A204.1 (cell line): ENCODE measurements around the gene TMOD1.

Experiments used
- FAIRE-seq: peaks from 2 replicates; lab custom pipeline; 2012; peaks lifted over from hg19 to GRCh38; lab: Jason Lieb, UNC

TMOD1 gene

DNA sequence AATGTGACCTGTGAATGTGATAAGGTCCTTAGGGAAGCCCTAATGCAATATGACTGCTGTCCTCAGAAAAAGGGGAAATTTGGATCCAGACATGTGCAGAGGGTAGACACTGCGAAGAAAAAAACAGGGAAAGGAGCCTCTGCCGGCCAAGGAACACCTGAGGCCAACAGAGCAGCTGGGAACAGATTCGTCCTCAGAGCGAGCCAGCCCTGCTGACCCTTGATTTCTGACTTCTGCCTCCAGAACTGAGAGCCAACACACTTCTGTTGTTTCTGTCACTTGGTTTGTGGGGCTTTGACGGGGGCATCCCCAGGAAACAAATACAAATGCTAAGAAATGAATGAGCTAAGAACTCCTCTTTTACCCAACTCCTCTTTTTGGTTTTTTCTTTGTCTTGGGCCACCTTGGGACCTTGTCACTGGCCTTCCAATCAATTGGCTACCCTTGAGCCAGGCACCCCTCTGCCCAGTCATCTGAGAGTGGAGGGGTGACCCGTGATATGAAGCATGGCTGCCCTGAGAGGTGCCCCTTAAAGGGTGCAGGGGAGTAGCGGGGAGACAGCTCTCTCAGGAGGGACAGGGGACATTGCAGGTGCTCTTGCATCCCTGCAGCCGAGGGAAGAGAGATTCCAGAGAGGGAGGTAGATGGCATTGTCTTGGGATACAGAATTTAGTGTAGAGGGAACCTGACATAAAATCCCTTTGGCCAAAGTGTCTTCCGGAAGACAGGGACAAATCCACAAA, 16.9 kb downstream of the TMOD1 start:
- no peak for FAIRE-seq

DNA sequence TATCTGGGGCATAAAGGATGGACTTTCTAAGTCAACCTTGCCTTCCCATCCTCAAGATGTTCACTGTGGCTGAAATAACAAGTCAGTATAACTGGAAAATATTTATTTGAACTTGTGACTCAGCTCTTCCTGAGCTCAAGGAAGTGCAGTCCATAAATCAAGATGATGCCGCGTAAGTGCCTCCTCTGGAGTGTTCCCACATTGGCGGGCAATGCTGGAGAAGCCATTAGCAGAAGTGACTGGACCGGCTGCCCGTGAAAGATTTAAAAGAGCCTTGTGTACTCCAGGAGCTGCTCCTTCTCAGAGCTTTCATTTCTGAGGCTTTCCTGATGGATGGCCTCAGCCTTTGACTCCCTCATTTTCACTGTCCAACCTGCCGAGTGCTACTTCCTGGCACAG, 17.4 kb downstream of the TMOD1 start:
- no peak for FAIRE-seq

DNA sequence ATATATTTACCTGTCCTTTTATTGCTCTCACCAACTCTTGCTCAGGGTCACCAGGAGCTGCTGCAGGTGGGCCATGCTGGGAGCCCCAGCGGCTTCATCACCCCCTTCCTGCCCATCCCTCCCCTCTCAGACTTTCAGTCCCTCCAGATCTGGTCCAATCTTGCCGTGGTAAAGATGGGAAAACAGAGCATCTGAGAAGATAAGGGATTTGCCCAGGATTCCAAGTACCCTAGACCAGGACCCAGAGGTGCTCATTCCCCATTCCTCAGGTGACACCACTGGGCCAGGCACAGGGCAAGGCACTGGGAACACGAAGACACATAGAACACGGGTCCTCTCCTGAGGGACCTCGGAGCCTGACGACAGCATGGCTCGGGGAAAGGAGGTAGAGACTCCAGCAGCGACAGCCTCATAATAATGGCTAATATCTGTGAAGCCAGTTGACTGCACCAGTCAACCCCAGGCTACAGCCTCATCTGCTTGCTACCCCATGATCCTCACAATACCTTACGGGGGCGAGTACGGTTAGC, 18.0 kb downstream of the TMOD1 start:
- FAIRE-seq, result no peak

DNA sequence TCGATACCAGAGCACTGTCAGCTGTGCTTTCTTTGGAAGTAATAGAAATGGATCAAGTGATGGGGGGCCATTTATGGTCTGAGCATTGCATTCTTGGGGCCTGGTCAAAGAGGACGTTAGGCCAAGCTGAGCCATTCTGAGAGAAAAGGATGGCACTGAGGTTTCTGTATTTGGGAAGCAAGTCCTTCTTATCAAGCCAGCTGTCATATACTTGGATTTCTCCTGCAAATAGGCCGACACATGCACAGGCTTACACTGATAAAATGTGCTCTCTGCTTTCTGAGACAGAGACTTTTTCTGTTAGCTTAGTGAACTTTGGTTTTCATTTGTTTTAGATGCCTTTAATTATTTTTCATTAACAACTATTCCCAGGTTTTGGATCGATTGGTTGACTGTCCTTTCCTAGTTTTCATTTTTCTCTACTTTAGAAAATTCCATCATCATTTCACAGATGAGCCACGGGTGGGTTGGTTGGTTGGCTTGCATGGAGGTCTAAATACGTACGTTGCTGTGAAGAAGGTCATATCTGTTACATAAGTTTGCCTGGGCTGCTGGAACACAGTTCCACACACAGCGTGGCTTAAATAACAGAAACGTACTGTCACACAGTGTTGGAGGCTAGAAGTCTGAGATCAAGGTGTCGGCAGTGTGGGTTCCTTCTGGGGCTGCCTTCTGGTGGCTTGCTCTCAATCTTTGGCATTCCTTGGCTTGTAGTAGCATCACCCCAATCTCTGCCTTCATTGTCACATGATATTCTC, 20.3 kb downstream of the TMOD1 start:
- no peak for FAIRE-seq

DNA sequence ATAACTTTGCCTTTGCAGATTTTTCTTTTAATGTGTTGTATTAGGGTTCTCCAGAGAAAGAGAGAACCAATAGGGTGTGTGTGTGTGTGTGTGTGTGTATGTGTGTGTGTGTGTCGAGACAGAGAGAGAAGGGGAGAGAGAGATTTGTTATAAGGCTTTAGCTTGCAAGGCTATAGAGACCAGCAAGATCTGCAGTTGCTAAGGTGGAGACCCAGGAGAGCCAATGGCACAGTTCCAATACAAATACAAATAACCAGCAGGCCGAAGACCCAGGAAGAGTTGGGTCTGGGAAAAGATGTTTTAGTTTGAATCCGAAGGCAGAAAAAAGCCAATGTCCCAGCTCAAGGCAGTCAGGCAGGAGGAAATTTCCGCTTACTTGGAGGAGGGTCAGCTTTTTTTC, 23.0 kb downstream of the TMOD1 start:
- no peak for FAIRE-seq

DNA sequence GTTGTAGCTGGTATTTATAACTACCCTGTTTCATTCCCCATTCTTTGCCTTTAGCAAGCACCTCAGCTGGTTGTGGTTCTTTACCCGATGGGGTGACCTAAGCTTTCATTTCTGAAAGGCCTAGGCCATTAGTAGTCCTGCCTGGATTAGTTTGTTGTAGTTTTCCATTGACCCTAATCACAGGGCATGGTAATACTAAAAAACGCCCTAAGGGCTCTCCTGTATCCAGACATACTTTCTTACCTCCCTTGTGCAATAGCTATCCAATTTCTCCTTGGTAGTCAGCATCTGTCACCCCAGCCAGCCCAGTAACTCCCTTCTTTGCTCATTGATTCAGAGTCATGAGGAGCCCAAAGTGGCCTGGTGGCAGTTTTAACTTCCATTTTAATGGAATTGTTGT, 24.0 kb downstream of the TMOD1 start:
- FAIRE-seq, result no peak

DNA sequence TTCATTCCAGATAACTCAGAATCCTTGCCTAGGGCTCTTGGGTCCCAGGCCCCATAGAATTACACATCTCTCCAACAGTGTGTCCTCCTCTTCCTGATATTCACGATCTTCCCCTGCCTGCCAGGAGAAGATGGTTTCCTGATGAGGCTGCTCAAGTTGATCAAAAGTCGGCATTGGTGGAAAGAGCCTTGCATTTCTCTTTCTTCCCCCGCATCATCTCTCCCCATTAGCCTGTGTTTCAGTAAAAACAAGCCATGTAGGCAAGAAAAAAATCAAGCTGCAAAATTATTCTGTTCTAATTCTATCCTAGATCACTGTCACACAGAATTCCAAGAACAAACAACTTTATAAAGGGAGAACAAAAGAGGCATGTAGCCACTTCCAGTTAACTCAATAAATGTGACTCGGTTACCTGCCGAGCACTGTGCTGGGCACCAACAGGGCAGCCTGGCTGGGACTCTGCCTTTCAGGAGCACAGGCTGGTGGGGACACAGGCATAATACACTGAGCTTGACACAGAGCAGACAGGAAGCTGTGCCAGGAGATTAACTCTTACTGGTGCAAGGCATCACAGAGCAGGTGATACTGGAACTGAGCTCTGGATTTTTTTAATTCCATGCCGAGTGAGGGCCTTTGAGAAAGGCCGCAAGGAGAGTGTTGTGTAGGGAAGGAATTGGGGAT, 25.6 kb downstream of the TMOD1 start:
- no peak for FAIRE-seq

DNA sequence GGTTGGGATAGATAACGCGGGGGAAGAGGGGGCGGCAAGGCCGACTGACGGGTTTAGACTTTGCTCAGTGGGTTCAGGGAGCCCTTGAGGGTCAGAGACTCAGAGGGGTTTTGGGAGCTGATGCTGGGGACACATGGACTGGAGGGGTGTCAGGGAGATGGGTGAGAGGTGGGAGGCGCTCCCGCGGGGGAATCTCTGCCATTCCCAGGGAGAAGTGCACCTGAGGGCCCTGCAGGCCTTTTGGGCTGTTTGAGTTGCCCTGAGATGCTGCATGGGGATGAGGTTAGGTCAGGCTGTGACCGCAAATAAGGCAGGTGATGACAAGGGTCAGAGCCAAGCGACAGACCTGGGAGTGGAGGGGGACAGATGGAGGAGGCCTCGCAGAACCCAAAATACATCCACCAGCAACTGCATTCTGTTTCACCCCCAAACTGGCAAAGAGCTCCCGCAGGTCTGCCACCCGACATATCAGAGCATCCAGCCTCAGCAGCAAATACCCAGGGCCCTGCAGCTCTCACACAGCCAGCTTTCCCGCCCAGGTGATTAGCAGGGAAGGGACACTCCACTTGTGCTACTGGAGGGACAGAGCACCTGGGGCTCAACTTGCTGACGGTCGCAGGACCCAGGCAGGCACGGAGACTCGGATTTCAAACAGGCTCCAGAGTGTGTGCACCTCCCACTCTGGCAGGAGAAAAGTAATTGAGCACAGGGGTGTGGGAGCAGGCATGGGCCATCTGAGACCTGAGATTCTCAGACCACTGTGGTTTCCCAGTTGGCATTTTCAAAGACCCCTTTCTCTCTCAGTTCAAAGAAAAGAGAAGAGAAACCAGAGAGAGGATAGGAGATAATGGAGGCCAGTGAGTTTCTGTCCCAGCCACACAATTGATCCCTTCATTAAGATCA, 26.4 kb downstream of the TMOD1 start:
- no peak for FAIRE-seq

DNA sequence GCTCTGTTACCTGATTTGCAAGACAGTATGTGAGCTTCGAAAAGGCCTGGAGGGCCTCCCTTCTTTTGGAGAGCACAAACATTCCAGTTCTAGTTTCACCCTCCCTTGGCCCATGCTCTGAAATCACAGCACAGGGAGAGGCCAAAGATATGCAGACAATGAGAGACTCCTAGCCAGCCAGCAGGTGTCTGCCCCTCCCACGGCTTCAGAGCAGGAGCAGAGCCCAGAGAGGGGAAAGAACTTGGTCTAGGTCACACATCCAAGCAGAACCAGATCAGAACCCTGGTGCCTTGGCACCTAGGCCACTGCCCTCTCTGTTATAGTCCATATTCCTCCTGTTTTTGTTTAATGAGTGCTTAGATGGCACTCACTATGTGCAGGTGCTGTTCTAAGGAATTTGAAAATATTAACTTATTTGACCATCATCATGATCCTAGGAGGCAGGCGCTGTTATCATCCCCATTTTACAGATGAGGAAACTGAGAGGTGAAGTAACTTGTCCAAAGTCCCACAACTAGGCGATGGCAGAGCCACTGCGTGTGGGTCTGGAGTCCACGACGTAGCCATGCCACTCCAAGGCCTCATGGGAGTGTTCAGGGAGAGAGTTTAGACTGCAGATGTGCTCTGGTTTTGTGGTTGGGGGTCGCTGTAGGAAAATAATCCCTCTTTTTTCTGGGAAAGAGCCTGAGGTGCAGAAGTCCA, 27.2 kb downstream of the TMOD1 start:
- FAIRE-seq, result no peak

DNA sequence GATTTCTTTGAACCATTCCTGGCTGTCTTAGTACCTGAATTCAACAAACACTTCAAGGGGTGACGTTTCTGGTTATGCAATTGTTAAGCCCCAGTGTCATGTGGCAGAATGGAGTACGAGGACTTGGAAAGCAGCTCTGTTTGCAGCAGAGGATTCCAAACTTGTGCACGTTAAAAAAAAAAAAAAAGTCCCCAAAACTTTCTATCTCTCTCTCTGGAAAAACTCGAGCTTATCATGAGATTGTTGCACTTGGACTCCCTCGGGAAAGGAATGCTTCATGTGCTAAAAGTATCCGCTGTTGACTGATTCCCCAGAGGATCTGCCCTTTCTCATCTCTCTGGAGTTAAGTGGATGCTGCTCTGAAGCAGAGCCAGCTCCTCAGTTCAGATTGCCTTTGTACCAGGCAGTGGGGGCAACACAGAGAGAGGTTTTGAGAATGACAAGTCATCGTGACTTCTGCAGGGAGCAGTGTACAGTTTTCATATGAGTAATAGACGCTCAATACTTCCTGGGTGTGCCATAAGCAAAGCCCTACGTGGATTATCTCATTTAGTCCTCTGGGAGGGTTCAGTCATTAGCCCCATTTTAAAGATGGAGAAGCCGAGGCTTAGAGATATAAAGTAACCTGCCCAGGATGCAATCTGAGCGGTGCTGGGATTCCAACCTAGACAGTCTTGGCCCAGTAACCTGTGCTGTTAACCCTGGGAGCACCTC, 28.1 kb downstream of the TMOD1 start:
- no peak for FAIRE-seq

DNA sequence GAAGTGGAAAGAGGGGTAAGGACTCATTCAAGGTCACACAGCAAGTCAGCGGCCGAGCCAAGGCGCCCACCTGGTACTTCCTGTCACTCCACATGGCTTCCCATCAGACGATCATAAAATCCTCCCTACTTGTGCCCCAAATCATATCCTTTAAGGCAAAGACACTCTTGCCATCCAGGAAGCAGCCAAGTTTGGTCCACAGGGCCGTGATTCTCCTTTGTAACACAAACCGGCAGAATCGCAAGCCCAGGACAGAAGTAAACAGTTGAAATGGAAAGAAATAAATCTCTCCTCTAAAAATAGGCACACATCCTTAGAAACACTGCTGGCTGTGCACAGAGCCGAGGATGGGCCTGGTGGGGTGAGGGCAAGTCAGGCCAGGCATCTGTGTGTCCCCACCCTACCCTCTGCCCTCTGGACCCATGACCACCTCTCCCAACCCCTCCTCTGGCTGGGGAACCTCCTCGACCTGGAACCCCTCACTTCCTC, 30.5 kb downstream of the TMOD1 start:
- no peak for FAIRE-seq

DNA sequence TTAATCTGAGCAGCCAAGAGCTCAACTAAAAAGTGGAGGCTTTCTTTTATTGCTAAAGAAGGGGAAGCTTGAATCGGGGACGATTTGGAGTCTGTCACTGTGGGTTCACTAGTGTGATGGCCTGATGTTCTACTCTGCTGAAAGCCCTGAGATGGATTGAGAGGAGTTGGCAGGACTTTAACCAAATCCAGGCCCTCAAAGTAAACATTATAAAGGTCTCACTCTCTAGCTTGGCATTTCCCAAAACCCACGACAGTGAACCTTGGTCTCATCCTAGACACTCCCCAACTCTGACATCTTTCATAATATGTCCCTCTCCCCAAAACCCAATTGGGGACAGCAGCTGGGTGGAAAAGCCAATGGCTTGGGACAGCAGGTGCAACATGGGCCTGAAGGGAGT, 32.7 kb downstream of the TMOD1 start:
- no peak for FAIRE-seq

DNA sequence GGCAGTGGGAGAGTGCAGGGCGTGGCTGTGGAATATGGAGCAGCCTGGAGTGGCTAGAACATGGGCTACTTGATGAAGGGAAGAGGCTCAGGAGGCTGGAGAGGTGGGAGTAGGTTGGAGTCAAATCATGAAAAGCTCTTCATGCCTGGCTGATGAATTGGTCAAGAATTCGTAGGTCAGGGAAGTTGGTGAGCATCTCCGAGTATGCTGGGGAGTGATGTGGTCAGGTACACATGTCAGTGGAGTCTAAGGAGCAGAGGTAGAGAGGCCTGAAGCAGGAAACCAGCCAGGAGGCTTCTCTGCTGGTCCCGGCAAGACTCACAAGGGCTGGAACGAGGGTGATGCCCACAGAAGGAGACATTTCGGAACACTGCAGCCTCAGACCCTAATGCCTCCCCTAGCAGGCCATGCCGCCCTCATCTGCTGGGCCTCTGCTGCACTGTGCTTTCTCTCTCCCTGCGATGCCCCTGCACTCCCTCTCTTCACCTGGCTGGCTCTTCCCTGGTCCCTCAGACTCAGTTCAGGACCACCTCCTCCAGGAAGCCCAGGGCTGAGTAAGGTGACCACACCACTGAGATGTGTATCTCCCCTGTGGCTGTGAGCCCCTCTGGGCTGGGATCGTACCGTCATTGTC, 33.6 kb downstream of the TMOD1 start:
- no peak for FAIRE-seq

DNA sequence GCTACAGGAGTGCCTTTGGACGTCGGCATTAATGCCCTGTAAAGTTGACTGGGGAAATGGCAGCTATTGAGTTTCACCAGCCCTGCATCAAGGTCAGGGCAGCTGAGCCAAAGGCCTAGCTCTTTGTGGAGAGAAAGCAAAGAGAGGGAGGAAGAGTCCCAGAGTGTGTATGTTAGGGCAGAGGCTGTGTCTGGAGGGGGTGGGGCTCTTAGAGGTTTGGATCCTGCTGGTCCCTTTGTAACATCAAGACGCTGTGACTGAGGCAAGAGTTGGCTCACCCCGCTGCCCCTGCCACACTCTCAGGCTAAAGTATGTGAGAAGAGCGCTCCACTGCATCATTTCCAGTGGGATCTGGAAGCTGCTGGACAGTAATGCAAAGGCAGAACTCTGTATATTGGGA, 34.3 kb downstream of the TMOD1 start:
- FAIRE-seq, result no peak

DNA sequence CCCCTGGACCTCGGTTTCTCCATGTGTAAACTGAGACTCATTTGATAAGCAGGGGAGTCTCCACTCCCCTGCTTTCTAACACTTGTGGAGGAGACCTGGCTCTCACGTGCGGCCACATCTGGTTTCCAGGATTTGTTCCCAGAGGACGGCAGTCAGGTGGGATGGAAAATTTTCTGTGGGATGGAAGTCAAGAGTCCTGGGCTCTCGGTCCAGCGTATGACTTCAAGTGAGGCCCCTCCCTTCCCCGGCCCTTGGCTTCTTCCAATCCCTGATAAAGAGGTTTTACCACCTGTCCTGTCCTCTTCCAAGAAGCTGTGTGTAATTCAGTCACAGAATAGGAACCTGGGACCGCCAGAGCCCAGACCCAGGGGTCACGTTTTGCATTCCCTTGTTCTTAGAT, 35.0 kb downstream of the TMOD1 start:
- no peak for FAIRE-seq

DNA sequence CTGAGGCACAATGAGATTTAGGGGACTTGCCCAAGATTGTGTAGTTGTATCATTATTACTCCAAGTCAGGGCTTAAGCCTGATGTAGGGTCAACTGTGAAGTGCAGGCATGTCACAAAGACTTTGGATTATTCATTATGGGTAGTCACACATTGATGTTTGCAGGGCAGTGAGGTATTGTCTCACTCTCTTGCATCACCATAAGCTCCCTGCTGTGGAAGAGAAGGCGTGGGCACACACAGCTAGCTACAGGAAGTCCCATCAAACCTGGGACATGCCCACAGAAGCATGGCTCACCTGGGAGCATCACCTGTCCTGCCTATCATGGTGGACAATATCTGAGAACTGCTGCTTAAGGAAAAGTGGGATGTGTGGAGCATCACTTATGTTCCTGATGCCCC, 42.1 kb downstream of the TMOD1 start:
- FAIRE-seq, result no peak

DNA sequence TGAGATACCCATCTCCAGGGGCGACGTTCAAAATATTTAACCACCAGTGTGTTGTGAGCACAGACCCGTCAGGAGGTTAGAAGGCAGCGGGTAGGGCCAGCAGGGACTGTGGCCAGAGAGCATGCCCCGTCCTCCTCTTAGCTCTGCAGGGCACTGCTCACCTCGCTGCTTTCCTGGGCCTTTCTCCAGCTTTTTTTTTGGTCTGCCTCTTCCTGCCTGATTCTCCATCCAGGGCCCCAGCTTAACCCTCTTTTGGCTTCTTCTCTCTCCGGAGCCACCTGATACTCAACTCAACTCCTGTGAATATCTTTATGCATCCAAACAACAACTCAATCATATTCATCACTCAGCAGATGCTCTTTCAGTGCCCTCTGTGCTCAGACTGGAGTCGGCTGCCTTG, 44.0 kb downstream of the TMOD1 start:
- no peak for FAIRE-seq

DNA sequence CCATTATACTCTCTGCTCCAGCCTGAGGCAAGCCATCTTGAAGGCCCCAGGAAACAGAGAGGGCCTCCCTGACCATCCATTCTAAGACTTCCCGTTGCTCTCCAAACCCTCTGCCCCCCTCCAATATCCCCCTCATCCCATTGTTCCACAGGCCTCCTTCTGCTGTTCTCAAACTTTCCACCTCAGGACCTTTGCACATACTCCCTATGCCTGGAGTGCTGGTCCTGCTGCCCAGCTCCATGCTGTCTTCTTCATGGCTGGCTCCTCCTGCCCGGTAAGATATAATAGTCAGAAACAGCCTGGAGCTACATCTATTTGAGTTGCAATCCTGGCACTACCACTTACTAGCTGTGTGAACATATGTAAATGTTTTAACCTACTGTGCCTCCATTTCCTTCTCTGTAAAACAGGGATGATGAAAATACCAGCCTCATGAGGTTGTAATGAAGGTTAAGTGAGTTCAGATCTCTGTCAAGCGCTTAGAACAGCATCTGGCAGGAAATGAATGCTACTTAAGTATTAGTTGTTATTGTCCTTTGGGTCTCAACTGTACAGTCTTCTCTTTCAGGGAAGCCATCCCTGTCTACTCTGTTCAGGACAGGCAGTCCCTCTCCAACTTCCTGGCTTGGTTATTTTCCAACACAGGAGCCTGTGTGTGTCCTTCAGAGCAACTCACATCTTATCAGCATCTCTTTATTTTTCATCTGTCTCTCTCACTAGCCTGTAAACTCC, 45.8 kb downstream of the TMOD1 start:
- FAIRE-seq, result no peak

DNA sequence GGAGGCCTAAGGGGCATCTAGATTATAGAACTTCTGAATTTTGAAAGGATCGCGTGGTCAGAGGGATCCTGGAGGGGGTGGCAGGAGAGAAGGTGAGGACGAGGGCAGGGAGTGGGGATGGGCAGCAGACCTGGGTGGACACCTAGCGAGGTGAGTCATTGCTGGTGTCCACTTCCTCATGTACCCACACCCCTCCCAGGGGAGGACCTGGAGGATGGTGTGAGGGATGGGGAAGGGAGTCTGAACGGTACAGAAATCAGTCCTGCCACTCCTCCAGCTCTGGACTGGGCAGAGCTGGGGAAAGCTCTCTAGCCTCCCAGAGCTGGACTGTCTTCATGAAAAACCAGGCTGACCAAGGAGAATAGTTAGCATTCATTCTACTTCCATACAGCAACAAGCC, 46.9 kb downstream of the TMOD1 start:
- no peak for FAIRE-seq
